ENCODE results near the gene CHST13.

CHST13 gene

GRCh38 chr3:126498929-126499328, 25.0 kb upstream of the CHST13 start:
- no peak for TF ChIP-seq ZNF169 (tag by site-specific recombination; IDR thresholded peaks at IDR 0.05)
- TF ChIP-seq ZBTB11 (tag by site-specific recombination; conservative IDR thresholded peaks at IDR 0.05; ENCODE audit: low read depth), result no peak
- TF ChIP-seq ZNF843 (tag by site-specific recombination; IDR thresholded peaks at IDR 0.05), result no peak
- no peak for TF ChIP-seq ZNF248 (tag by site-specific recombination; IDR thresholded peaks at IDR 0.05)
- no peak for TF ChIP-seq ZBTB21 (tag by site-specific recombination; IDR thresholded peaks at IDR 0.05)
- no peak for TF ChIP-seq ZNF202 (tag by site-specific recombination; IDR thresholded peaks at IDR 0.05; ENCODE audit: borderline replicate concordance)
- TF ChIP-seq ZNF596 (tag by site-specific recombination; IDR thresholded peaks at IDR 0.05), result no peak
- no peak for TF ChIP-seq ZBTB6 (tag by site-specific recombination; IDR thresholded peaks at IDR 0.05)
- ChIA-PET CTCF (interaction anchor here (0.6 kb wide), 1 partner anchor 327 kb away, joined by 4 read pairs; no protein-coding TSS in a partner anchor), POLR2A (no interaction called here)
- Histone ChIP-seq H3K27ac (ENCODE audit: extremely low read depth, low read depth, low read length) (no peak overlapping the region), H3K36me3 (ENCODE audit: control insufficient read depth in 2 of 2, insufficient read depth in 1 of 2, low read length in 2 of 2) (no peaks in the 10 kb centered on the region), H3K4me3 (ENCODE audit: low read depth, low read length) (no peak overlapping the region), H3K4me1 (ENCODE audit: control insufficient read depth, insufficient read depth, low read length) (no peaks in the 10 kb centered on the region), H3K9me3 (ENCODE audit: control insufficient read depth, insufficient read depth, low read depth, low read length) (no peaks in the 10 kb centered on the region)

- Histone ChIP-seq H3K27ac (ENCODE audit: extremely low read depth, low read depth, low read length) (no peak overlapping the region), H3K9me3 (ENCODE audit: control insufficient read depth, insufficient read depth, low read depth, low read length) (no peaks in the 10 kb centered on the region), H3K36me3 (ENCODE audit: control insufficient read depth in 2 of 2, insufficient read depth in 1 of 2, low read length in 2 of 2) (no peaks in the 10 kb centered on the region), H3K4me1 (ENCODE audit: control insufficient read depth, insufficient read depth, low read length) (no peaks in the 10 kb centered on the region), H3K4me3 (ENCODE audit: low read depth, low read length) (no peak overlapping the region)
- CTCF ChIA-PET, result interaction anchor here (0.6 kb wide), 1 partner anchor 327 kb away, joined by 4 read pairs; no protein-coding TSS in a partner anchor
- TF ChIP-seq ZNF16 (tag by site-specific recombination; IDR thresholded peaks at IDR 0.05; ENCODE audit: low read depth), result no peak
- no peak for TF ChIP-seq ZNF221 (tag by site-specific recombination; IDR thresholded peaks at IDR 0.05; ENCODE audit: borderline replicate concordance)
- no peak for TF ChIP-seq ZNF302 (tag by site-specific recombination; IDR thresholded peaks at IDR 0.05; ENCODE audit: low read depth)
- no peak for TF ChIP-seq SETDB1 (IDR thresholded peaks at IDR 0.05; ENCODE audit: insufficient read length, low read length)
- TF ChIP-seq ZFP69B (tag by site-specific recombination; IDR thresholded peaks at IDR 0.05), result no peak
- POLR2A ChIA-PET, result no interaction called here
These were observed 24.6 kb upstream of the CHST13 start for GRCh38 chr3:126499401-126499800.

- no peaks in the 10 kb centered on the region for H3K9me3 ChIP-seq (ENCODE audit: control insufficient read depth, insufficient read depth, low read depth, low read length)
- POLR2A ChIA-PET, result no interaction called here
- H3K36me3 ChIP-seq (ENCODE audit: control insufficient read depth in 2 of 2, insufficient read depth in 1 of 2, low read length in 2 of 2), result no peaks in the 10 kb centered on the region
- H3K27ac ChIP-seq (ENCODE audit: extremely low read depth, low read depth, low read length), result no peak overlapping the region
- H3K4me1 ChIP-seq (ENCODE audit: control insufficient read depth, insufficient read depth, low read length), result no peaks in the 10 kb centered on the region
- TF ChIP-seq KLF8 (tag by site-specific recombination; IDR thresholded peaks at IDR 0.05) (no peak), SCRT2 (tag by site-specific recombination; IDR thresholded peaks at IDR 0.05) (peak; percentile 56; the same call in 1 of the 2 replicates), ZNF529 (tag by site-specific recombination; IDR thresholded peaks at IDR 0.05; ENCODE audit: insufficient replicate concordance) (no peak), ZNF548 (tag by site-specific recombination; IDR thresholded peaks at IDR 0.05) (no peak), BCL6B (tag by site-specific recombination; IDR thresholded peaks at IDR 0.05) (no peak)
- H3K4me3 ChIP-seq (ENCODE audit: low read depth, low read length), result no peak overlapping the region
- CTCF ChIA-PET, result no interaction called here
These were observed 23.9 kb upstream of the CHST13 start for GRCh38 chr3:126500016-126500415.
